IMR-90 (cell line): ENCODE measurements around the gene ZNF350. TPM values are rescaled to one million over a fixed set of nuclear protein-coding genes. Genes with fewer than 3 reads are reported as not detected.

Source experiments
- ATAC-seq: fragments of 200-7000 bp; cut with Tn5 transposase; 2 replicates; pipeline ENCODE4 v1.9.1; 2020; ENCODE audit warnings: low read depth, mild to moderate bottlenecking, moderate library complexity
- BruUV-seq: library from RNA; stranded (reverse); fragments of 400-500 nt; replicated peaks from 2 replicates; lab custom pipeline; 2021; lab: Mats Ljungman, UMichigan
- CTCF ChIA-PET: fragments of 300-600 bp; formaldehyde crosslinking; extraction: SDS; loops from one replicate; lab custom pipeline; 2021; ENCODE audit warnings: antibody characterized with exemption; lab: Yijun Ruan, JAX
- POLR2A ChIA-PET: fragments of 300-600 bp; sonication (Branson Sonifier 250); formaldehyde crosslinking; loops from one replicate; lab custom pipeline; 2022; ENCODE audit warnings: antibody characterized with exemption; ENCODE audit not compliant: unreplicated experiment; lab: Charles Lee
- DNase-seq: peaks from one replicate; pipeline ENCODE4 v3.0.0; 2013
- H2AFZ ChIP-seq: replicated peaks from 2 replicates; pipeline ENCODE3; 2013; ENCODE audit warnings: low read length, mild to moderate bottlenecking; ENCODE audit not compliant: poor library complexity
- H2AK5ac ChIP-seq: 2 replicates; pipeline ENCODE4 v1.6.1; 2013; ENCODE audit warnings: low read depth, low read length, inconsistent platforms
- H2AK9ac ChIP-seq: replicated peaks from 2 replicates; pipeline ENCODE3; 2013; ENCODE audit warnings: mild to moderate bottlenecking, low read depth, low read length, moderate library complexity; ENCODE audit not compliant: poor library complexity
- H2BK120ac ChIP-seq: 2 replicates; pipeline ENCODE4 v1.6.1; 2013; ENCODE audit warnings: low read depth, low read length, inconsistent platforms
- H2BK15ac ChIP-seq: 3 replicates; pipeline ENCODE4 v1.6.1; 2013; ENCODE audit warnings: low read depth, low read length, inconsistent platforms
- H2BK20ac ChIP-seq: 2 replicates; pipeline ENCODE4 v1.6.1; 2013; ENCODE audit warnings: low read depth, mild to moderate bottlenecking, inconsistent platforms, low read length, moderate library complexity
- H2BK5ac ChIP-seq: 2 replicates; pipeline ENCODE4 v1.6.1; 2013; ENCODE audit warnings: mild to moderate bottlenecking, low read depth, low read length, inconsistent platforms; ENCODE audit not compliant: poor library complexity, severe bottlenecking
- H3K14ac ChIP-seq: replicated peaks from 2 replicates; pipeline ENCODE4 v1.6.1; 2013; ENCODE audit warnings: low read depth, low read length, inconsistent platforms
- H3K18ac ChIP-seq: 2 replicates; pipeline ENCODE4 v1.6.1; 2013; ENCODE audit warnings: low read depth, low read length, control low read depth
- H3K23ac ChIP-seq: 2 replicates; pipeline ENCODE4 v1.6.1; 2013; ENCODE audit warnings: low read depth, low read length, inconsistent platforms
- H3K27ac ChIP-seq: 2 replicates; pipeline ENCODE4 v1.5.1; 2013; ENCODE audit warnings: mild to moderate bottlenecking, control low read depth, low read length; ENCODE audit not compliant: insufficient read depth
- H3K27me3 ChIP-seq: 2 replicates; pipeline ENCODE4 v1.6.1; 2013; ENCODE audit warnings: low read length; ENCODE audit not compliant: control insufficient read depth, insufficient read depth
- H3K36me3 ChIP-seq: 2 replicates; pipeline ENCODE4 v1.6.1; 2013; ENCODE audit warnings: low read length, mixed read lengths; ENCODE audit not compliant: control insufficient read depth, insufficient read depth
- H3K4ac ChIP-seq: 2 replicates; pipeline ENCODE4 v1.6.1; 2013; ENCODE audit warnings: low read depth, low read length, inconsistent platforms
- H3K4me1 ChIP-seq: 2 replicates; pipeline ENCODE4 v1.6.1; 2013; ENCODE audit warnings: low read length, mixed read lengths; ENCODE audit not compliant: control insufficient read depth, insufficient read depth
- H3K4me2 ChIP-seq: 2 replicates; pipeline ENCODE4 v1.6.1; 2013; ENCODE audit warnings: low read depth, mild to moderate bottlenecking, control low read depth, low read length, moderate library complexity
- H3K4me3 ChIP-seq: 2 replicates; pipeline ENCODE4 v1.5.1; 2013; ENCODE audit warnings: low read depth, mild to moderate bottlenecking, control low read depth, low read length, moderate library complexity; ENCODE audit not compliant: insufficient read depth
- H3K56ac ChIP-seq: 2 replicates; pipeline ENCODE4 v1.6.1; 2013; ENCODE audit warnings: low read length, inconsistent platforms; ENCODE audit not compliant: insufficient read depth; ENCODE audit errors: extremely low read depth
- H3K79me1 ChIP-seq, 2 experiments: 2 replicates each; pipeline ENCODE4 v1.6.1; 2013; ENCODE audit warnings: low read length in 2 of 2, inconsistent platforms in 1 of 2, low read depth in 1 of 2
- H3K9ac ChIP-seq: 2 replicates; pipeline ENCODE4 v1.6.1; 2013; ENCODE audit warnings: low read depth, low read length, control low read depth
- H3K9me1 ChIP-seq: 2 replicates; pipeline ENCODE4 v1.6.1; 2013; ENCODE audit warnings: low read length, inconsistent platforms; ENCODE audit not compliant: insufficient read depth
- H3K9me3 ChIP-seq: 2 replicates; pipeline ENCODE4 v1.6.1; 2013; ENCODE audit warnings: low read length; ENCODE audit not compliant: control insufficient read depth, insufficient read depth
- H4K20me1 ChIP-seq: 2 replicates; pipeline ENCODE4 v1.6.1; 2013; ENCODE audit warnings: low read length, inconsistent platforms; ENCODE audit not compliant: insufficient read depth
- H4K5ac ChIP-seq: 2 replicates; pipeline ENCODE4 v1.6.1; 2013; ENCODE audit warnings: mild to moderate bottlenecking, low read depth, low read length, control low read depth
- H4K8ac ChIP-seq, 2 experiments: 2 replicates each; pipeline ENCODE4 v1.6.1; 2013; ENCODE audit warnings: low read depth in 2 of 2, low read length in 2 of 2, control low read depth in 1 of 2, inconsistent platforms in 1 of 2
- H4K91ac ChIP-seq: 2 replicates; pipeline ENCODE4 v1.6.1; 2013; ENCODE audit warnings: low read depth, low read length, inconsistent platforms; ENCODE audit not compliant: insufficient read depth
- MAZ ChIP-seq: IDR thresholded peaks from 2 replicates; pipeline ENCODE4 v1.6.1; 2012; ENCODE audit warnings: low read depth, mild to moderate bottlenecking, low read length, improper control_type of control experiment, moderate library complexity, borderline replicate concordance
- RAD21 ChIP-seq: IDR thresholded peaks from 2 replicates; pipeline ENCODE4 v1.6.1; 2012; ENCODE audit warnings: low read length, improper control_type of control experiment
- WGBS, 2 experiments: methylation state at CpG; one replicate each; pipeline versions ENCODE4 v1.1.5 to v1.1.7; 2013; ENCODE audit warnings: missing lambda C conversion rate in 2 of 2; ENCODE audit not compliant: insufficient read length in 1 of 2; ENCODE audit errors: extremely low coverage in 2 of 2; 5-methylcytosine and 5-hydroxymethylcytosine counted together
- dilution Hi-C: fragments of 300-500 bp; cut with HindIII; formaldehyde crosslinking; loops from one replicate; pipeline ENCODE4 v1.14.3; 2018; ENCODE audit warnings: low sequenced_read_pairs; ENCODE audit not compliant: unreplicated experiment
- in situ Hi-C: fragments of 300-500 bp; cut with MboI; formaldehyde crosslinking; loops from 3 replicates; pipeline ENCODE4 v1.14.3; 2019; ENCODE audit warnings: low sequenced_read_pairs, inconsistent platforms, mixed read lengths
- intact Hi-C: fragments of 100-400 bp; cut with micrococcal nuclease; formaldehyde crosslinking; loops from 2 replicates; pipeline ENCODE4 v1.10.0; 2022
- polyA plus RNA-seq, 3 experiments: library from polyadenylated mRNA; depleted of rRNA; stranded (reverse); fragments of >200 nt; gene quantifications; 2 replicates each; pipeline ENCODE4 v1.2.3, GENCODE V29; 2012; ENCODE audit warnings: low replicate concordance in 1 of 3
- total RNA-seq: library from RNA; depleted of rRNA; stranded (reverse); fragments of >200 nt; gene quantifications from 2 replicates; pipeline ENCODE4 v1.2.3, GENCODE V29; 2012
- TF ChIP-seq, protein P1 (sequence below): fragments of 150-350 bp; IDR thresholded peaks from 2 replicates; pipeline ENCODE4 v1.6.1; 2017; ENCODE audit warnings: mild to moderate bottlenecking, antibody characterized with exemption, low read length, low read depth

Gene ZNF350
- total and polyA plus RNA-seq, 2 of the 4 experiments (the other 2 are of a cell fraction) = 4.7 to 14.0 TPM

DNA sequence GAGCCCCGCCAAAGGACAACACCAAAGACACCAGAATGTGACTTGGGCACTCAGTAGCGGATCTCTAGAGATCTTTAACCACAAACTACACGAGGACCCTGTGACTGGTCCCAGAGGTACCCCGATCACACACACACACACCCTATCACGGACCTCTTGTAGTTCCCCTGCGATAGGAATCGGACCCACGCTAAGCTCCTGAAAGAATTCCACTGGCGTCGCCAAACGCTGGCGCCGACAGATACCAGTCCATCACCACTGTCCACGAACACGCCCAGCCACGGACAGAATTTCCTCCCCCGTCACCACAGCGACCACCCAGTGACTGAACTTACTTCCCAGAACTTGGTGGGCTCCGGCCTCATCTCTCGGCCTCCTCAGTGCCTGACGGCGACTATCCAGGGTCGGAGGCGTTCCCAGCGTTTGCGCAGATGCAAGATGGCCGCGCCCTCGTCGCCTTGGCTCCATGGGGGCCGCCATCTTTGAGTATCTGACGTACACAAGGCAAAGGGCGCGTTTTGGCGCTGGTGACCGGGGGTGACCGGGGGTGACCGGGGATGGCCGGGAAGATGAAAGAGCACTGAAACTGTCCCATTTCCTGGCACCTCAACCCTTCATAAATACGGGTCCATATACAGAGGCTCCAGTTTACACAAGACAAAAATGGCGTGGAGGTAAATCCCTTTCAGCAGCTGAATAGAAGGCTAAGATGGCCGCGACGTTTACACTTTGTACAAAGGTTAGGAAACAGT lies 21.3 kb upstream of the ZNF350 start, which contains the start of gene ZNF615:
Gene ZNF615, minus strand, starts transcription at position 406 of the 752 bp plus-strand sequence. CDS start 4,500 bp downstream, outside the sequence.
- in situ Hi-C loops = no loop called here
- dilution Hi-C loops = no loop called here
- 0% methylated on average over 16 of the region's 44 CpGs; no CpG with 5 or more reads in 1 of the 2 experiments for WGBS, 2 experiments
- H2BK120ac ChIP-seq = peak within 1 kb of the TSS; percentile 92
- H3K14ac ChIP-seq = peak within 1 kb of the TSS; percentile 97
- peak within 1 kb of the TSS; percentile 94; the same call in 1 of the 3 replicates for H2BK15ac ChIP-seq
- DNase-seq = peak; percentile 80
- no peak for TF ChIP-seq MAZ
- TF ChIP-seq, protein P1, sequence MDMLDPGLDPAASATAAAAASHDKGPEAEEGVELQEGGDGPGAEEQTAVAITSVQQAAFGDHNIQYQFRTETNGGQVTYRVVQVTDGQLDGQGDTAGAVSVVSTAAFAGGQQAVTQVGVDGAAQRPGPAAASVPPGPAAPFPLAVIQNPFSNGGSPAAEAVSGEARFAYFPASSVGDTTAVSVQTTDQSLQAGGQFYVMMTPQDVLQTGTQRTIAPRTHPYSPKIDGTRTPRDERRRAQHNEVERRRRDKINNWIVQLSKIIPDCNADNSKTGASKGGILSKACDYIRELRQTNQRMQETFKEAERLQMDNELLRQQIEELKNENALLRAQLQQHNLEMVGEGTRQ = 0 out of 2 replicates have a peak, but pooled peaks have one; percentile 4
- peak; percentile 9; the same call in 1 of the 2 replicates for TF ChIP-seq RAD21
- H3K56ac ChIP-seq = peak within 1 kb of the TSS; percentile 78
- peak within 1 kb of the TSS; percentile 98 to 99 for H4K8ac ChIP-seq
- H3K23ac ChIP-seq = peak within 1 kb of the TSS; percentile 89
- ChIA-PET POLR2A (no interaction called here), CTCF (no interaction called here)
- peak within 1 kb of the TSS; percentile 89 for H3K18ac ChIP-seq
- peak within 1 kb of the TSS; percentile 98 for H4K5ac ChIP-seq
- peak within 1 kb of the TSS; percentile 98 for H3K4me3 ChIP-seq
- H2BK20ac ChIP-seq = peak within 1 kb of the TSS; percentile 65
- BruUV-seq = no TSS peak
- no peaks in the 10 kb centered on the region for H3K4me1 ChIP-seq
- peaks cover 7% of the 10 kb centered on the region for H3K36me3 ChIP-seq
- H2AK9ac ChIP-seq = peak within 1 kb of the TSS; percentile 76
- peak within 1 kb of the TSS; percentile 3; the same call in 1 of the 2 replicates for H2AK5ac ChIP-seq
- H4K91ac ChIP-seq = peak within 1 kb of the TSS; percentile 94
- no peaks in the 10 kb centered on the region for H3K27me3 ChIP-seq
- H3K9ac ChIP-seq = peak within 1 kb of the TSS; percentile 94
- no peaks in the 10 kb centered on the region for H3K9me1 ChIP-seq
- peaks cover 1% of the 10 kb centered on the region; the same call in 1 of the 2 replicates for H3K9me3 ChIP-seq
- peak; percentile 99 for ATAC-seq
- H3K27ac ChIP-seq = peak within 1 kb of the TSS; percentile 90
- H3K79me1 ChIP-seq = peaks cover 11 to 14% of the 10 kb centered on the region in 2 experiments
- H2BK5ac ChIP-seq = peak within 1 kb of the TSS; percentile 88
- intact Hi-C loops = no loop called here
- H3K4me2 ChIP-seq = peak within 1 kb of the TSS; percentile 87
- H2AFZ ChIP-seq = peak within 1 kb of the TSS; percentile 100
- peak within 1 kb of the TSS; percentile 93 for H3K4ac ChIP-seq
- no peaks in the 10 kb centered on the region for H4K20me1 ChIP-seq
